Epithelial cell of proximal tubule (primary cell): ENCODE measurements around the gene PIEZO2. TPM values are rescaled to one million over a fixed set of nuclear protein-coding genes. Genes with fewer than 3 reads are reported as not detected.

ENCODE experiments used
- DNase-seq: peaks from one replicate; pipeline ENCODE4 v3.0.0-alpha.2; 2011; ENCODE audit warnings: low read depth
- H3K4me3 ChIP-seq: 2 replicates; pipeline ENCODE4 v1.5.1; 2011; ENCODE audit warnings: low read depth, mild to moderate bottlenecking, low read length
- CTCF ChIP-seq: conservative IDR thresholded peaks from 2 replicates; pipeline ENCODE4 v1.5.1; 2012; ENCODE audit warnings: low read depth, mild to moderate bottlenecking, low read length
- total RNA-seq: library from RNA; depleted of rRNA; stranded (reverse); fragments of >200 nt; gene quantifications from 2 replicates; pipeline ENCODE4 v1.2.3, GENCODE V29; 2015

Gene PIEZO2
- total RNA-seq, 1 donor from 2014 or later: 7.5 TPM

GRCh38 chr18:10690366-10690765 lies 459.0 kb downstream of the PIEZO2 start:
- TF ChIP-seq CTCF: no peak
- DNase-seq: no peak
- no peak overlapping the region for H3K4me3 ChIP-seq

- no peak for TF ChIP-seq CTCF
- H3K4me3 ChIP-seq: no peak overlapping the region
- DNase-seq: no peak
Measured at GRCh38 chr18:10690035-10690329, 459.4 kb downstream of the PIEZO2 start.

- DNase-seq: no peak
- no peak overlapping the region for H3K4me3 ChIP-seq
- no peak for TF ChIP-seq CTCF
Measured at GRCh38 chr18:10689236-10690034, 459.9 kb downstream of the PIEZO2 start.

GRCh38 chr18:10688766-10689165 lies 460.6 kb downstream of the PIEZO2 start:
- no peak overlapping the region for H3K4me3 ChIP-seq
- DNase-seq: no peak
- no peak for TF ChIP-seq CTCF

- TF ChIP-seq CTCF: no peak
- no peak overlapping the region for H3K4me3 ChIP-seq
- no peak for DNase-seq
Measured at GRCh38 chr18:10687161-10687925, 462.0 kb downstream of the PIEZO2 start.

GRCh38 chr18:10686308-10686707 lies 463.1 kb downstream of the PIEZO2 start:
- H3K4me3 ChIP-seq: no peak overlapping the region
- DNase-seq: no peak
- TF ChIP-seq CTCF: no peak
